Endometrial microvascular endothelial cells (primary cell): ENCODE data around the gene FAM118A. TPM values are rescaled to one million over a fixed set of nuclear protein-coding genes. Genes with fewer than 3 reads are reported as not detected.
"Not testable (repeated sequence)": the region's sequence is repeated elsewhere in the genome, so short reads cannot be mapped to it uniquely, and the experiment has no call there.

Source experiments
- in situ Hi-C: cut with HindIII; loops from 2 replicates; pipeline ENCODE4 v1.10.0; 2017; ENCODE audit warnings: low sequenced_read_pairs, low pct_unique_long_range_greater_than_20kb; ENCODE audit errors: inconsistent ontology term
- total RNA-seq: library from RNA; depleted of rRNA; stranded (reverse); fragments of >200 nt; gene quantifications from one replicate; pipeline ENCODE4 v1.2.3, GENCODE V29; 2015; ENCODE audit errors: inconsistent ontology term

The FAM118A gene
- total RNA-seq, 1 donor from 2014 or later = 15.3 TPM

DNA sequence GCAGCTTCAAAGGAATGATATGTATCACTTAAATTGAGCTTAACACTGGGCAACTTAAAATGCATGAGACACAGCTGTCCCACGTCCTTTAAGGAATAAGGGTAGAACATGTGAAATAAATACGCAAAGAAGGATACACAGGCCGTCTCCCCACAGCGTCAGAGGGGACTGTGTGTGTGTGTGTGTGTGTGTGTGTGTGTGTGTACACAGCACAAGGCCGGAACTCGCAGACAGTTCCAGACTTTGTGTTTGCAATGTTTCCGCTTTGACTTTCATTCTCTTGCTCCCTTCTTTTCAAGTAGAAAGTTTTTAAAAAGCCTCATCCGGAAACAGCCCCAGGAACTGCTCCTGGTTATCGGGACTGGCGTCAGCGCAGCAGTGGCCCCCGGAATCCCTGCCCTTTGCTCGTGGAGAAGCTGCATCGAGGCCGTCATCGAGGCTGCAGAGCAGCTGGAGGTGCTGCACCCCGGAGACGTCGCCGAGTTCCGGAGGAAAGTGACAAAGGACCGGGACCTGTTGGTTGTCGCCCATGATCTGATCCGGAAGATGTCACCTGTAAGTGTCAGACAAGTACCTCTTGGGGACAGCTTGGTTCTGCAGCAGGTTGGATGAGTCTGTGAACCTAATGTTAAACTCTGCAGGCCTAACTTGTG is 13.3 kb downstream of the FAM118A start:
- in situ Hi-C loops = no loop called here

DNA sequence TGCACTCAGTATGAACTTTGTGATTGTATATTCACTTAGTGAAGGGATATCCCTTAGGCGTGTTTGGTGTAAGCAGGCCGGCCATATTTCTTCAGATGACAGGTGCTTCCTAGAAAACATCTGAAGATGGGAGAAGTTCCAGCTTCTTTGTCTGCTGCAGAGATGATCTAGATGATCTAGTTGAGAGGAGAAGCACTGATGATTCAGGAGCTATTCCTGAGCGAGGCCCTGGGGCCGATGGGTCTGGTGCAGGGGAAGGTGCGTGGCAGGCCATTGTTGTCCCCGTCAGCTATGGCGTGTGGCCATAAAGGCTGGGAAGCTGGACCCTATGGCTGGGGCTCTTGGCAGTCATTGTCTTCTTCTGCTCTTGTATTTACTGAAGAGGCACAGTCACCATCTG is 14.0 kb downstream of the FAM118A start:
- in situ Hi-C loops = no loop called here

DNA sequence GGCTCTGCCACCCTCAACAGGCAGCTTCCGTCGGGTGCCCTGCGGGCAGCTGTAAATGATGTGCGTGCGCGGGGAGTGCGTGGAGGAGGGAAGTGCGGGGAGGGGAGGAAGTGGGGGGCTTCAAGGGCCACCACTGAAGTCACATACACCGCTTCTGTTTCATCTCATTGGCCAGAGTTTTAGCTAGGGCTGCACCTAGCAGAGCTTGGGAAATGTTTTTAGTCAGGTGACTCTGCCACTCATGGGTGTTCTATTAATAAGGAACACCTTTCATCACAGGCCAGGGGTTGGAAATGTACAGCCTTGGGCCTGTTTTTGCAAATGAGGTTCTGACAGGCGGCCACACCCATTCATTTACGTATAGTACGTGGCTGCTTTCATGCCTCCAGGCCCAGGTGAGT is 14.6 kb downstream of the FAM118A start:
- in situ Hi-C loops = no loop called here

GRCh38 chr22:45328261-45328660 is 18.5 kb downstream of the FAM118A start:
- in situ Hi-C loops = not testable (repeated sequence)

DNA sequence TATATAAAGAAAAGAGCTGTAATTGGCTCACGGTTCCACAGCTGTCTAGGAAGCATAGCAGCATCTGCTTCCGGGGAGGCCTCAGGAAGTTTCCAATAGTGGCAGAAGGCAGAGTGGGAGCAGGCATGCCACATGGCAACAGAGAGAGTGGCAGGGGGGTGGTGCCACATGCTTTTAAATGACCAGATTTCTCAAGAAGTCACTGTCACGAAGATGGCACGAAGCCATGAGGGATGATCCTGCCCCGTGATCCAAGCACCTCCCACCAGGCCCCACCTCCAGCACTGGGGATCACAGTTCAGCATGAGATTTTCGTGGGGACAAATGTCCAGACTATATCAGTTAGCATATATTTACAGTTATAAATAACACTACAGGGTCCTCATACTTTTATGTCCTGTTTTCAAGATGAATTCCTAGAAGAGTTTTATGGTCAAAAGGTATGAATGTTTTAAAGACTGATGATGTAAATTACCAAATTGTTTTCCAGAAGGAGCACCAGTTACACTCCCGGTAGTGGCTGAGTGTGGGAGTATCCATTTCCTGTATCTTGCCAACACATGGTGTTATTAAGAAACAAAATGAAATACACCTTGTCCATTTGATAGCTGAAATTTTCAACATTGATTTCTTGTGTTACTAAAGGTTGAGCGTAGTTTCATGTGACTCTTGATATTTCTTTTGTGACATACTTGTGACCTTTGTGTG is 19.2 kb downstream of the FAM118A start:
- in situ Hi-C loops = no loop called here

GRCh38 chr22:45329530-45329936 is 19.8 kb downstream of the FAM118A start:
- in situ Hi-C loops = no loop called here

GRCh38 chr22:45330548-45330947 is 20.8 kb downstream of the FAM118A start:
- in situ Hi-C loops = loop anchor here (10.0 kb wide), 1 partner anchor 56 kb away; no protein-coding TSS in a partner anchor

DNA sequence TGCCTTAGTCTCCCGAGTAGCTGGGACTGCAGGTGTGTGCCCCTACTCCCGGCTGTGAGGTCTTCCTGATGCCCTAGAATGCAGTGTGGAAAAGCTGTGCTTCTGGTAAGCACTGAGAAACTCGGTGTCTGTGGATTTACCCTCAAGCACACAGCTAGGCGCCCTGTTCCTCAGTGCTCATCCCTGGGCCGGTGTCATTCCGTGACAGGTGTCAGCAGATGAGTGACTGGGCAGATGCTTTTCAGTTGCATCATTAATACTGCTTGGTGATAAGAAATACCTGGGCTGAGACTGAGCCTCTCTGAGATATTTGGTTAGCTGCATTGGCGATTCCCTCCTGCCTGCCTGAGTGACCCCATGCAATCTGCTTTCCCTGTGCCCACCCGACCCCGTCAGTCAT is 21.8 kb downstream of the FAM118A start:
- in situ Hi-C loops = loop anchor here (10.0 kb wide), 1 partner anchor 57 kb away; no protein-coding TSS in a partner anchor

- in situ Hi-C loops = loop anchor here (10.0 kb wide), 1 partner anchor 57 kb away; no protein-coding TSS in a partner anchor
Observed at GRCh38 chr22:45332001-45332400, 22.3 kb downstream of the FAM118A start.

DNA sequence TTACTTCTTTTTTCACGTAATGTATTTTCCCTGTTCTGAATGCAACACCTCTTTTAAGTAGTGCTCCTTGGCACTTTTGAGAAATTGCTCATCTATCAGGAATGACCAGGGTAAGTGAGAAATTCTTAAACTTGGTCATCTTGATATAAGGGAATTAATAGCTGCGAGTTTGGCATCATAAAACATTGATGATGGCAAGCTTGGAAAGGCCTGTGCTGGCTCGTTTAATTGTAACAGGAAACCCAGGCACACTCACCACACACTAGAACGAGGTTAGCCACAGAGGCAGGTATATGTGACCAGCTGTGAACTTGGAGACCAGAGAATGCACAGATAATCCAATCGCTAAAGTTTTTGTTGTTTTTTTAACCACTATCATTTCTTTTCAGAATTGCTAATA is 24.3 kb downstream of the FAM118A start:
- in situ Hi-C loops = loop anchor here (10.0 kb wide), 1 partner anchor 59 kb away; no protein-coding TSS in a partner anchor

DNA sequence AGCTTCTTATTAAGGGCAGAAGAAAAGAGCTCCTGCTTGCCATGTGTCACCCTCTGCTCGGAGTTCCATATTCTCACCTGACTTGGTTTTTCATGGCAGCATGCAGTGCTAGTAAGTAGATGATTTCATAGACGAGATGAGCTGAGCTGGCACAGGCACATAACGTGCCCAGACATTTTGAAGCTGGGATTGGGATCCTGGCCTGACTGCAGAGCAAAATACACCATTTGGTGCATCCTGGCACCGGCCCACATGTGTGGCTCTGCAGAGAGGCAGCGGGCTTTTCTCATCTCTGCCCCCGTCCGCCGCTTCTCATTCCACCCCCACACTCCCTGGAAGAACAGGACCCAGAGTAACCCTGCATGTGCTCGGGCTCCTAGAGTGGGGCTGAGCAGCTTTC is 24.8 kb downstream of the FAM118A start:
- in situ Hi-C loops = loop anchor here (10.0 kb wide), 1 partner anchor 60 kb away; no protein-coding TSS in a partner anchor

GRCh38 chr22:45335021-45335818 is 25.5 kb downstream of the FAM118A start:
- in situ Hi-C loops = loop anchor here (10.0 kb wide), 1 partner anchor 60 kb away; no protein-coding TSS in a partner anchor

- in situ Hi-C loops = loop anchor here (10.0 kb wide), 1 partner anchor 61 kb away; no protein-coding TSS in a partner anchor
Observed at GRCh38 chr22:45335854-45336522, 26.3 kb downstream of the FAM118A start.

DNA sequence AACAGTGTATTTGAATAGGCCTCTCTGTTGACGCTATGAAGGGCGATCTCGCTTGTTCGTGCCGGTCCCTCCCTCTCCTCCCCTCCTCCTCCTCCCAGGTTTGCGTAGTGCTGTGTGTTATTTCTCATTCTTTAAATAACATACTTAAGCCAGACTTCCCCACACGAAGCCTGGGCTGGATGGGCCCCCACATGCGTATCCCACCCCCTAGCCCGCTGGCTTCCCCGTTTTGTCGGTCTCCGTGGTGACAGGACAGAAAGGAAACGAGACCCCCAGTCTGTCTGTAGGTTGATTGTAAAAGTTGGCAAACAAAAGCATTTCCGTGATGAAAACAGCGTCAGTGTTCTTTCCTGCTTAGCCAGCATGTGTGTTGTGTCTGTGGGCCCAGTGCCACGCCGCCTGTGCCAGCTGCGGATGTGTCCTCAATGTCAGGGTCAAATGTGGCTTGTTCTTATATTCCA is 27.3 kb downstream of the FAM118A start:
- in situ Hi-C loops = loop anchor here (10.0 kb wide), 1 partner anchor 62 kb away; no protein-coding TSS in a partner anchor

DNA sequence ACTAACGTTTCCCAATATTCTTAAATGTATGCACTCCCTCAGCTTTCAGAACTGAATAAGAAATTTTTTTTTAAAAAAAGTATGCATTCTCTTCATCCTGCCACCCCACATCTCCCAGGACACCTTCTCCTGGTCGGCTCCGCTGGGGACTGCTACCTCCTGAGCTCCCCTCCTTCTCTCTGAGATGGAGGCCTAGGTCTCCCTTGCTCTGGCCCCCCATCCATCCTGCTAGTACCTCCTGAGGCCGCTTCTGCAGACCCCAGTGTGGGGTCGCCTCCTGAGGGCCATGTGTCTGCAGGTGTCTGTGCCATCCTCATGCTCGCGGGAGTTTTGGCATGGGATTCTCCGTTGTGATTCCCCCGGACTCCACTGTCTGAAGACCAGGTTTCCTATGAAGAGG is 27.8 kb downstream of the FAM118A start:
- in situ Hi-C loops = loop anchor here (10.0 kb wide), 1 partner anchor 63 kb away; no protein-coding TSS in a partner anchor

GRCh38 chr22:45338795-45339194 is 29.1 kb downstream of the FAM118A start:
- in situ Hi-C loops = loop anchor here (10.0 kb wide), 1 partner anchor 64 kb away; no protein-coding TSS in a partner anchor

DNA sequence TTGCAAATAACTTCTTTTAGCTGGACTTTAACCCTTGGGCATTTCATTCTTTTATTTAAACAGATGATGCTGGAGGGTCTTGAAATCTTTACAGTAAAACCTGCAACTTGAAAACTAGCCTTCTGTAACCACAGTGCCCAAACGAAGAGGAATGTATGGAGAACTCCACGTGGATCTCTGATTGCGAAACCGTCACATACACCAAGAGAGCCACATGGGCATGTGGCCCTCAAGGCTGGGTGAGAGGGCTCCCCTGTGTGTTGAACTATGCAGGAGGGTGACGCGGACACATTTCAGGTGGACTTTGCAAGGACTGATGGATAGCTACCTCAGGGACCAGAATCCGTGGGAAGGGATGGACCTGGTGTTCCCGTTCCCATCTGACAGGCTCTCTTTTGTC is 30.6 kb downstream of the FAM118A start:
- in situ Hi-C loops = no loop called here

- in situ Hi-C loops = no loop called here
Observed at GRCh38 chr22:45341498-45341897, 31.8 kb downstream of the FAM118A start.
